GM19023 (cell line): Measurements from ENCODE around the gene MCM10.

ENCODE experiments used
- ATAC-seq: cut with Tn5 transposase; IDR thresholded peaks from one replicate; pipeline ENCODE4 v1.9.1; 2021; ENCODE audit warnings: mild to moderate bottlenecking, moderate library complexity; ENCODE audit not compliant: unreplicated experiment

The MCM10 gene

DNA sequence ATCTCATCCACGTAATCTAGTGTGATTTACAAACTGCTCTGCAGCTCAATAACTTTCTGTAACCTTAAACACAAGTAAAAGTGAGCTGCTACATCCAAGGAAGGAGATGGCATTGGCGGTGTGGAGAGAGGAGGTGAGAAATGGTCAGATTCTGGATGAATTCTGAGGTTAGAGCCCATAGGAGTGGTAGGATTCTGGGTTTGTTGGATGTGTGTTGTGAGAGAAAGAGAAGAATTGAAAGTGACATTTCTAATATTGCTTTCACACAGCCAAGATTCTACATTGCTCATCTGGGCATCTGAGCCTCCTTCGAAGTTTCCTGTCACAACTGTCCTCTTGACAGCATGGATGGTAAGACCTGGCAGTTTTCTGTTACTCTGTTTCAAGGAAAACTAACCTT is 2.5 kb downstream of the MCM10 start:
- ATAC-seq, result no peak

GRCh38 chr10:13165177-13165576 is 3.8 kb downstream of the MCM10 start:
- no peak for ATAC-seq

- ATAC-seq, result no peak
These were observed 6.2 kb downstream of the MCM10 start for GRCh38 chr10:13167568-13167967.

- no peak for ATAC-seq
These were observed 7.4 kb downstream of the MCM10 start for GRCh38 chr10:13168781-13169180.

DNA sequence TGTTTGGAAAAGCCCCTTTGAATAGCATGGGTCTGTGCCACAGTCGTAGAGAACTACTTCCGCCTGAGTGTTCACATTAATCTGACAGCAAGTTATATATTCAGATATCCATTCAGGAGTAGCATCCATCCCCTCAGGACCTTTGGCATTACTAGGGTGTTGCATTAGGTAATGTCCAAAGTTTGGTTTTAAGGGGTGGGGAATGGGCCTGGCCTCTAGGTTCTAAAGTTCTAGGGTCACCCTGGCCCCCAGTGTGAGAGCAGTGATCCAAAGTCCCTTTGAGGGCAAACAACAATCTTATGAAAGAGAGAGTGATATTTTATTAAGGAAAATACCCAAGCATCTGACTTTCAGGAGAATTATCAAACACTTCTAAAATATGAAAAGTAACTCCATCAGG is 12.3 kb downstream of the MCM10 start:
- no peak for ATAC-seq

DNA sequence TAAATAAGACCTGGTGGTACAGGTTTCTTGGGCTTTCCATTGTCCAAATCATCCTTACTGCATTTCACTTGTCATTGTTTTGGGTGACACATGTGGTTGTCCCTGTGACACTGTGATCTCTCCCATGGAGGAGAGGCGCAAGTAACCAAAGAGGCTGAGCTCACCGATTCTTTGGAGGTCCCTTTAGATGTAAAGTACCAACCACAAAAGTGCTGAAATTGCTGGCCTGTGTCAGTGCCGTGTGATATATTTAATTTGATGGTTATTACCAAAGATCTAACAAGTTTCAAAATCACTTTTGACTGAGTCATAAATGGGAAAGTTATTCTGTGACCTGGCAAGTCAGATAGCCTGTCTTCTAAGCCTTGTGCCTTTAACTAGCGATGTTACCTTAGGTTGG is 19.4 kb downstream of the MCM10 start:
- no peak for ATAC-seq

DNA sequence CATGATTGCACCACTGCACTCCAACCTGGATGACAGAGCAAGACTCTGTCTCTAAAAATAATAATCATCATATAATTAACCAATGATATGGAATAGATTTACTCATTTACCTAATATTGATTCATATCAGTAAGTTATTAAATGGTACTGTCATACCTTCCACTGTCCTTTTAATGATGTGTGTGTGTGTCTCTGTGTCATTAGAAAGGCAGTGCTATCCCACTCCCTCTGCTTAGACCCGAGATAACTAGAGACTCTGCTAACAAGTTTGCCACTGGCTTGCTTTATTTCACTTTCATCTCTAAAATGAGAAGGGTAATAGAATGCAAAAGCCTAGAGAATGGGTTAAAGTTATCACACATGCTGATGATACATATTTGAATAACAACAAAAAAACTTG is 21.1 kb downstream of the MCM10 start:
- ATAC-seq, result no peak

DNA sequence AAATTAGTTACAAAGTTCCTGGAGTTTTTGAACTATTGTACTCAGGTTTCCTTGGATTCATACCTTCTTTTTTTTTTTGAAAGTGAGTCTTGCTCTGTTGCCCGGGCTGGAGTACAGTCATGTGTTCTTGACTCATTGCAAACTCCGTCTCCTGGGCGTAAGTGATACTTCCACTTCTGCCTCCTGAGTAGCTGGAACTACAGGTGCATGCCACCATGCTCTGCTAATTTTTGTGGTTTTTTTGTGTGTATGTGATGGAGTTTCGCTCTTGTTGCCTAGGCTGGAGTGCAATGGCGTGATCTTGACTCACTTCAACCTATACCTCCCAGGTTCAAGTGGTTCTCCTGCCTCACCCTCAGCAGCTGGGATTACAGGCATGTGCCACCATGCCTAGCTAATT is 22.3 kb downstream of the MCM10 start:
- peak; percentile 62 for ATAC-seq

GRCh38 chr10:13184276-13184675 is 22.9 kb downstream of the MCM10 start:
- no peak for ATAC-seq

DNA sequence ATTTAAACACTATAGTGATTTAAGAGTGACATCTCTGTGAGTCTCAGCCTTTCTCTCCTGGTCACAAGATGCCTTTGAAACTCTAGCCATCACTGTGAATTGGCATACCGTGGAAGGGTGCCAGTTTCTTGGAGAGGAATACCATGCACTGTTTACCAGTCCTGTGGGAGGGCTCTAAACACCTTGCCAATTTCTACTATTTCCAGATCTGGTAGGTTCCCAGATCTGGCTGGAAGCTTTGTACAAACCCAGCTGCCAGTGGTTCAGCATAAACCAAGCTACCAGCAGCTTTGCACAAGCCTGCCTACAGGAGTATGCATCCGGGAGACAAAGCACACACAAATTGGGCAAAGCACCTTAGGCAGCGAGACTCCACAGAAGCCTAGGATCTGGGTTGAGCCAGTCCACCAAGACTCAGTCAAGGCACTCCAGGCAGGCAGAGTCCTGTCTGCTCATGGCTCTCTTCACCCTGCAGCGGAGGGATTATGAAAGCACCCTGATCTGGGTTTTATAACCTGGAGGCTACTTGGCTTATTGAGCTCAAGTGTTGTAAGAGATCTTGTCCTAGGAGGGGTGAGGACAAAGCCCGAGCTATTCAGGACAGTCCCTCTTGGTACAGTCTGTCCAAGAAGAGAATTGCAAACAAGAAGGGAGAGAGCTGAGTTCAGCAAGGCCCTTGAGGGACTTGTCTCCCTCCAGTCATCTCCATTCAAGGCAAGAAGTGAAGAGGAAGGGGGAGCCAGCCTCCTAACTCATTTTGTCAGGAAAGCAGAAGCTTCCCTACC is 23.6 kb downstream of the MCM10 start:
- no peak for ATAC-seq

DNA sequence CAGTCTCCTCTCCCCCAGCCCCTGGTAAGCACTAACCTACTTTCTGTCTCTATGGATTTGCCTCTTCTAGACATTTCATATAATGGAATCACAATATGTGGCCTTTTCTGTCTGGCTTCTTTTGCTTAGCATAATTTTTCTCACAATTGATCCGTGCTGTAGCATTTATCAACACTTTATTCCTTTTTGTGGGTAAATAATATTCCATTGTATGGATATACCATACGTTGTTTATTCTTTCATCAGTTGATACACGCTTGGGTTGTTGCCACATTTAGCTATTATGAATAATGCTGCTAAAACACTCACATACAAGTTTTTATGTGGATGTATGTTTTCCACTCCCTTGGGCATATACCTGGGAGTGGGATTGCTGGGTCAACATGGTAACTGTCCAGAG is 25.8 kb downstream of the MCM10 start:
- no peak for ATAC-seq

GRCh38 chr10:13188593-13188992 is 27.2 kb downstream of the MCM10 start:
- no peak for ATAC-seq

- no peak for ATAC-seq
These were observed 28.6 kb downstream of the MCM10 start for GRCh38 chr10:13189961-13190360.

- ATAC-seq, result no peak
These were observed 29.5 kb downstream of the MCM10 start for GRCh38 chr10:13190816-13191215.

DNA sequence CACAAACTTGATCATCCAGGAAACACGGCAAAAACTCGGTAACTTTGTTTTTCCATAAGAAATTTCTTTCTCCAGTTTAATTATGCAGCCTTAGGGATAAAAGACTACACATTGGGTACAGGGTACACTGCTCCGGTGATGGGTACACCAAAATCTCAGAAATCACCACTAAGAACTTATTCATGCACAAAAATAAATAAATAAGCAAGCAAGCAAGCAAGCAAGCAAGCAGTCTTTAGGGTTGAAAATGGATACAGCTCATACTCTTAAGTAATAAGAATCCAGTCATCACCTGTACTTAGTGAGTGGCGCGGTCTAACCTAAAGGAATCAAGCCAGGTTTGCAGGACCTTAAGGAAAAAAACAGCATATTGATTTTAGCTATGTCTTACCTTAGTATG is 30.0 kb downstream of the MCM10 start:
- no peak for ATAC-seq

GRCh38 chr10:13193637-13194036 is 32.3 kb downstream of the MCM10 start:
- ATAC-seq, result no peak

GRCh38 chr10:13195016-13195415 is 33.7 kb downstream of the MCM10 start:
- ATAC-seq, result no peak

DNA sequence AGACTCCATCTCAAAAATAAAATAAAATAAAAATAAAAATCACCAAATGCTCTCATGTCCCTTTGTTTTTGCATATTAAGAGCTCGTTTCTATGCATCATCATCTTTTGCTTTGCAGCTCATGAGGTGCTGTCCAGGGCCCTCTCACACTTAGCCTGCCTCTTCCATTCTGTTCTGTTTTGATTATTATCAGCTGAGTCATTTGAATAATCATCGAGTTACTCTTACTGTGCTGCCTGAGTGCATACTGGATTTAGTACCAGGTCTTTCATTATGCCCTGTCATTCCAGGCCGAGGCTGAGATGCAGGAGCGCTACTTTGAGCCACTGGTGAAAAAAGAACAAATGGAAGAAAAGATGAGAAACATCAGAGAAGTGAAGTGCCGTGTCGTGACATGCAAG is 39.8 kb downstream of the MCM10 start:
- ATAC-seq, result no peak

DNA sequence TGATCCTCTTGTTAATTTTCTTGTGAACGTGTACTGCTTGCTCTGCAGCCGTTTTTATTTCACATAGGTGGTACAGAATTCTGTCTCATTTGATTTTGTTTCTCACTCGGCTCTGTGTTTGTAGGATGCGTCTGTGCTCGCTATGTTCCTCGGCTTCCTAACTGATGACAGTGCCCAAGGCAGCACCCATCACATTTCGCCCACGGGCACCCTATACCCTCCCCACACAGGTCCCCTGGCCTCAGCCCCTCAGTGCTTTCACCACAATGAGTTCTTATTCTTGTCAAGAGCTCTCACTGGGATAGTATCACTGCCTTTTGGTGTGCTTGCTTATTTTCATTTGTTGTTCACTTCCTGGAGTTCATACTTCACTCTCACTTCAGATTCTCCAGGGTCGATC is 44.7 kb downstream of the MCM10 start:
- ATAC-seq, result no peak

- ATAC-seq, result no peak
These were observed 45.4 kb downstream of the MCM10 start for GRCh38 chr10:13206546-13207443.

DNA sequence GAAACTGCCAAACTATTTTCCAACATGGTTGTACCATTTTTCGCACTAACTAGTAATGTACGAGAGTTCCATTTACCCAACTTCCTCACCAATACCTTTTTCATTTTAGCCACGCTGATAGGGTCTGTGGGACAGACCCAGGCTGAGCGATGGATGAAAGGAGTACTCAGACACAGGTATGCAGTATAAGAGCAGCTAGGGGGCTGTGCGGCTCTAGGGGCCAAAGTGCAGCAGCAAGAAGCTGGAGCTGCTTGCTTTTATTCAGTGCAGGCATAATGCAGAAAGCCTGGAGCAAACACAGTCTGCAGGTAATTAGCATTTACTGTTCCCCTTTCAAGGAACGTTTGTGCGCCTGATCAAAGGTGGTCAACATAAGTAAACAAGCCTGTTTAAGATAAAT is 51.8 kb downstream of the MCM10 start:
- ATAC-seq, result no peak

- no peak for ATAC-seq
These were observed 57.5 kb downstream of the MCM10 start for GRCh38 chr10:13218878-13219277.
